ENCODE results near the gene AK8. TPM values are rescaled to one million over a fixed set of nuclear protein-coding genes. Genes with fewer than 3 reads are reported as not detected.

AK8 gene
- total RNA-seq, 1 experiment from 2014 or later, result 0.13 TPM

Other genes with a start within 250 kb of the AK8 start
- gene DDX31, start 208.3 kb downstream of the AK8 start, total RNA-seq (2014; rRNA removed; shearing (Covaris generic)), result 9.7 and 12.1 TPM in 2 replicates
- gene GTF3C4, start 207.8 kb downstream of the AK8 start, total RNA-seq (2014; rRNA removed; shearing (Covaris generic)), result 10.9 and 17.1 TPM in 2 replicates
- gene SPACA9, start 614 bp upstream of the AK8 start, total RNA-seq (2014; rRNA removed; shearing (Covaris generic)), result 1.2 and 1.8 TPM in 2 replicates
- gene TSC1, start 66.3 kb upstream of the AK8 start, total RNA-seq (2014; rRNA removed; shearing (Covaris generic)), result 44.0 and 54.5 TPM in 2 replicates
- 0.05 TPM in 1 of 2 replicates, not detected in the other for gene GFI1B, start 100.4 kb upstream of the AK8 start, total RNA-seq (2014; rRNA removed; shearing (Covaris generic))
- gene GTF3C5, start 152.7 kb upstream of the AK8 start, total RNA-seq (2014; rRNA removed; shearing (Covaris generic)), result 60.7 and 64.8 TPM in 2 replicates
- 0.61 TPM in 1 of 2 replicates, not detected in the other for gene CEL, start 183.7 kb upstream of the AK8 start, total RNA-seq (2014; rRNA removed; shearing (Covaris generic))
- gene RALGDS, start 243.0 kb upstream of the AK8 start, total RNA-seq (2014; rRNA removed; shearing (Covaris generic)), result 8.6 and 11.4 TPM in 2 replicates